Smooth muscle cell (in vitro differentiated cells): ENCODE results near the gene SYT6. TPM values are rescaled to one million over a fixed set of nuclear protein-coding genes. Genes with fewer than 3 reads are reported as not detected.

Experiments used
- DNase-seq: peaks from one replicate; lab custom pipeline; 2025; ENCODE audit not compliant: unreplicated experiment; lab: John Stamatoyannopoulos, UW
- H2AFZ ChIP-seq: fragments of 200-600 bp; sonication (generic); 2 replicates; pipeline ENCODE4 v1.6.0; 2016; ENCODE audit warnings: antibody characterized with exemption, low read depth, mild to moderate bottlenecking
- H3F3A ChIP-seq: fragments of 200-600 bp; sonication (generic); 2 replicates; pipeline ENCODE4 v1.6.0; 2017; ENCODE audit warnings: antibody characterized with exemption, low read depth
- H3K27ac ChIP-seq: fragments of 200-600 bp; sonication (generic); 2 replicates; pipeline ENCODE4 v1.5.1; 2016; ENCODE audit warnings: low read depth, mild to moderate bottlenecking
- H3K27me3 ChIP-seq: fragments of 200-600 bp; sonication (generic); 2 replicates; pipeline ENCODE4 v1.6.1; 2016; ENCODE audit warnings: low read depth, mild to moderate bottlenecking
- H3K36me3 ChIP-seq: fragments of 200-600 bp; sonication (generic); 2 replicates; pipeline ENCODE4 v1.5.1; 2016; ENCODE audit warnings: low read depth
- H3K4me1 ChIP-seq: fragments of 200-600 bp; sonication (generic); 2 replicates; pipeline ENCODE4 v1.5.1; 2016; ENCODE audit warnings: low read depth
- H3K4me2 ChIP-seq: fragments of 200-600 bp; sonication (generic); 2 replicates; pipeline ENCODE4 v1.6.0; 2016; ENCODE audit warnings: mild to moderate bottlenecking
- H3K4me3 ChIP-seq: fragments of 200-600 bp; sonication (generic); 2 replicates; pipeline ENCODE4 v1.5.1; 2016; ENCODE audit warnings: mild to moderate bottlenecking
- H3K79me2 ChIP-seq: fragments of 200-600 bp; sonication (generic); 2 replicates; pipeline ENCODE4 v1.6.0; 2016; ENCODE audit warnings: low read depth, mild to moderate bottlenecking
- H3K9ac ChIP-seq: fragments of 200-600 bp; sonication (generic); 2 replicates; pipeline ENCODE4 v1.6.0; 2016; ENCODE audit warnings: low read depth
- H3K9me3 ChIP-seq: fragments of 200-600 bp; sonication (generic); replicated peaks from 2 replicates; pipeline ENCODE4 v1.5.1; 2016; ENCODE audit warnings: low read depth
- H4K20me1 ChIP-seq: fragments of 200-600 bp; sonication (generic); 2 replicates; pipeline ENCODE4 v1.6.0; 2016; ENCODE audit warnings: low read depth
- CTCF ChIP-seq: fragments of 200-600 bp; sonication (generic); IDR thresholded peaks from 2 replicates; pipeline ENCODE4 v1.5.1; 2017; ENCODE audit warnings: borderline replicate concordance, mild to moderate bottlenecking, antibody characterized with exemption; ENCODE audit not compliant: insufficient read depth, poor library complexity, severe bottlenecking
- WGBS: methylation state at CpG from one replicate; pipeline ENCODE4 v1.1.7; 2016; ENCODE audit warnings: low lambda C conversion rate; 5-methylcytosine and 5-hydroxymethylcytosine counted together
- polyA plus RNA-seq: library from polyadenylated mRNA; unstranded; fragments of >200 nt; fragmentation: Nextera tagmentation; extraction: Ambion mirVana; gene quantifications from 2 replicates; pipeline ENCODE4 v1.2.1, GENCODE V29; 2016
- total RNA-seq: library from RNA; depleted of rRNA; stranded (reverse); fragments of >200 nt; gene quantifications from 2 replicates; pipeline ENCODE4 v1.2.3, GENCODE V29; 2014

SYT6 gene
- total and polyA plus RNA-seq, 2 experiments from 2014 or later: not detected

- 57% methylated on average over 4 of the region's 4 CpGs for WGBS
- no peaks in the 10 kb centered on the region for H4K20me1 ChIP-seq
- H2AFZ ChIP-seq: no peak overlapping the region
- no peaks in the 10 kb centered on the region for H3K9me3 ChIP-seq
- no peaks in the 10 kb centered on the region for H3K27me3 ChIP-seq
- DNase-seq: no peak
- H3K36me3 ChIP-seq: no peaks in the 10 kb centered on the region
- H3F3A ChIP-seq: no peaks in the 10 kb centered on the region
- no peak overlapping the region for H3K9ac ChIP-seq
- no peak overlapping the region for H3K27ac ChIP-seq
- H3K4me1 ChIP-seq: peaks cover 26% of the 10 kb centered on the region
- no peaks in the 10 kb centered on the region for H3K79me2 ChIP-seq
- no peak for TF ChIP-seq CTCF
- H3K4me3 ChIP-seq: no peak overlapping the region
- no peak overlapping the region for H3K4me2 ChIP-seq
Observed at GRCh38 chr1:114040273-114041015, 113.2 kb downstream of the SYT6 start.

Other genes with a start within 250 kb of the SYT6 start
- 9.4 and 17.3 TPM in 2 replicates for gene AP4B1, start 249.1 kb downstream of the SYT6 start, total RNA-seq
- 8.5 and 11.6 TPM in 2 replicates for gene AP4B1, start 249.1 kb downstream of the SYT6 start, polyA plus RNA-seq
- 5.6 and 11.0 TPM in 2 replicates for gene DCLRE1B, start 248.5 kb downstream of the SYT6 start, total RNA-seq
- gene DCLRE1B, start 248.5 kb downstream of the SYT6 start, polyA plus RNA-seq: 5.9 and 6.6 TPM in 2 replicates
- 34.2 TPM in 2 replicates for gene HIPK1, start 224.5 kb downstream of the SYT6 start, total RNA-seq
- gene HIPK1, start 224.5 kb downstream of the SYT6 start, polyA plus RNA-seq: 11.4 and 12.0 TPM in 2 replicates
- gene OLFML3, start 174.4 kb downstream of the SYT6 start, total RNA-seq: 220 and 274 TPM in 2 replicates
- 256 and 308 TPM in 2 replicates for gene OLFML3, start 174.4 kb downstream of the SYT6 start, polyA plus RNA-seq